ENCODE results near the gene LIX1L.

LIX1L gene

GRCh38 chr1:145963265-145964019 is 5.6 kb upstream of the LIX1L start:
- DNase-seq (ENCODE audit: low spot score), result peak; percentile 52

- peak; percentile 76 for DNase-seq (ENCODE audit: low spot score)
Observed at GRCh38 chr1:145962157-145963102, 4.6 kb upstream of the LIX1L start.

DNA sequence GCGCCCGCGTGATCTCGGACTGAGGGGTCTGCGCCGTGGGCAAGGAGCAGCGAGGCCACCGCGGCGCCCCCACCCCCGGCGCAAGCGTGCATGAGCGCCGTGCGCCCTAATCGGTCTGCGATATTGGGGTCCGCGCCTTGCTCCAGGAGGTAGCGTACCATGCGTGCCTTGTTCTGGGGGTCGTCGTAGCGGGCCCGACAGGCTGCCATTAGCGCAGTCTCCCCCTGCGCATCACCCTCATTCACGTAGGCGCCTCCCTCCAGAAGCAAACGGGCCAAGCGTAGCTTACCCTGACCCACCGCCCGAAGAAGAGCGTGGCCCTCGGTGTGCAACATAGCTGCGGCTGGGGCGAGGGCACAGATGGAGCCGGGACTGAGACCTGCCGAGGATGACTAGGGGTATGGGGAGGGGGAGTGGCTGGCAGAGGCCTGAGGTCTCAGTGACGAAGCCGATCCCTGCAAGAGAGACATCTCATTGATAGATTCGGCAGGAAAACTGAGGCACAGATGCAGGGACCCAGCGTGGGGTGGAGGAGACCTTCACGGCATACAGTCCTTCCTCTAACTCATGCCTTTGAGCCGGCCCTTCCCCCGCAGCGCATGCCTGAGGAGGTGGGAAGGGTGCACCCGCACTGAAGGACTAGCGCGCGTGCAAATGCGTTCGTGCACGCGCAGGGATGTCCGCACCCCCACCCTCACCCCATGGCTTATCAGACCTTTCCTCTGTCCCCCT is 3.8 kb upstream of the LIX1L start:
- no peak for DNase-seq (ENCODE audit: low spot score)

DNA sequence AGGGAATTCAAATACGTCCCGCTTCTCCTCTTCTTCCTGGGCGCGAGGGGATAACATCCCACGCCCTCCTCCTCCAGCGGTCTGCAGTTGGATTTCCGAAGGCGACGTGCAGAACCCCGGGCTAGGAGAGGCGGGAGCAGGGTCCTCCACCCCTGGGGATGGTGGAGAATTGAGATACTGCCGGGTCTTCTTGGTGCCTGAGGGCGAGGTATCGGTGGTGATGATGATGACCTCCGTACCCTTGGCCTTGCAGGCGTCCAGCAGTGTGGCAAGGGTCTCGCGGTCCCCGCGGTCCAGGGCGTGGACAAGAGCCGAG is 3.2 kb upstream of the LIX1L start:
- DNase-seq (ENCODE audit: low spot score), result no peak

DNA sequence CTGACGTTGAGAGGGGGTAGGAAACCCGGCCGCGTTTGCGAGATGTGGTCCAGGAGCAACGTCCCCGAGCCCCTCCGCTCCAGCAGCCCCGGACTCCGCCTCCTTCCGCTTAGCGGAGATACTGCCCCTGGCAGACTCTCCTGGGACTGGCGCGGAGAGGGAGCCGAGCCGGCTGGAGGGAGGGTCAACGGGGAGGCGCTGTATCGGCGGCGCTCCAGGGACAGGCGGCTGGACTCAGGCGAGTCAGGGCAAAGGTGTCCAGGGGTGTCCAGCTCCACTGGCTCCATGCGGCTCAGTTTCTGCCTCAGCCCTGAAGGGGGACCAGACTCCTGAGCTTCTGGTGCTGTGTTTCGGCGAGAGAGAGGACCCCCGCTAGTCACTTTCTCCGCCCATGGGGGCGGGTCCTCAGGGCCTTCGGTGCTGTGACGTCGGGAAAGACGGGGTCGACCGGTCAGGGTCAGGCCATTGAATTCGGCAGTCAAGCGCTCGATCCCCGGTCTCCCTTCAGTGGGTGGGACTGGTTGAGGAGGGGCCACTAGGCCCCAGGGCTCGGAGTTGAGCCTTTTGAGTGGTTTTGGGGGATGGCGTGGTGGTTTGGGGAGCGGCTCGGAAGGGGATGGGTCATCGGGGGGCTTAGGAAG is 2.8 kb upstream of the LIX1L start:
- DNase-seq (ENCODE audit: low spot score), result peak; percentile 64

- no peak for DNase-seq (ENCODE audit: low spot score)
Observed at GRCh38 chr1:145959957-145960467, 2.2 kb upstream of the LIX1L start.

DNA sequence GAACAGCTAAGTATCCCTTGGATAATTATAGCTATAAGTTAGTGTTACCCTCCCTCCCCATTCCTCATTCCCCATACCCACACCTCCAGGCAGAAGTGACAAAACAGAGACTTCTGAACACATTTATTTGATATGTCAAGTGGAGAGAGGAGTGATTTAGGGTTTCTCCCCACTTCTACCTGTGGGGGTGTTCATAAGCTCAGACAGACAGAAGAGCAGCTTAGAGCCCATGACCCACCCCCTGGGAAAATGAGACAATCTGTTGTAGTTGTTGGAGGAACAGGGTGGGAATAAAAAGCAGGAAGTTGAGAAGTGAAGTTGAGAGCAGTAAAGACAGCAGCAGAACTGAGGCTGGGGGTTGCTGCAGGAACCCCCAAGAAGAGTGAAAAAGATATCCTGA is 1.5 kb upstream of the LIX1L start:
- no peak for DNase-seq (ENCODE audit: low spot score)

GRCh38 chr1:145958734-145959133 is 917 bp upstream of the LIX1L start:
- DNase-seq (ENCODE audit: low spot score), result no peak

- no peak for DNase-seq (ENCODE audit: low spot score)
Observed at GRCh38 chr1:145956781-145957442, 905 bp downstream of the LIX1L start.

DNA sequence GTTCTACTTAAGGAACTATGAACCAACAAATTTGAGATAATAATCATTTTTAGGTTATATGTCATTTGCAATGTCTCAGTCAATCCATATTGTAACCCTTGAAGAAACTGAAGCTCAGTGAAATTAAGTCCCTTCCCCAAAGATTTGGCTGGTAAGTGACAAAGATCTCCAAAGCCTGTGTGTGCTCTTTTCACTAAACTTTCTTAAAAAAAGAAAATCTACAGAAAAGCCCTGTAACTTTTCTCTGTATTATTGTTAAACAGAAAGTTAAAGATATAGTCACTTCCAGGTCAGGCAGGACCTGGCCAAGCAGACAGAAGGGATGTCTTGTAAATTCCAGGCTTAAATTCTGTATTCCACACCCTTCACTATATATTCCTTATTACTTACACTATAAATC is 1.5 kb downstream of the LIX1L start:
- DNase-seq (ENCODE audit: low spot score), result no peak

DNA sequence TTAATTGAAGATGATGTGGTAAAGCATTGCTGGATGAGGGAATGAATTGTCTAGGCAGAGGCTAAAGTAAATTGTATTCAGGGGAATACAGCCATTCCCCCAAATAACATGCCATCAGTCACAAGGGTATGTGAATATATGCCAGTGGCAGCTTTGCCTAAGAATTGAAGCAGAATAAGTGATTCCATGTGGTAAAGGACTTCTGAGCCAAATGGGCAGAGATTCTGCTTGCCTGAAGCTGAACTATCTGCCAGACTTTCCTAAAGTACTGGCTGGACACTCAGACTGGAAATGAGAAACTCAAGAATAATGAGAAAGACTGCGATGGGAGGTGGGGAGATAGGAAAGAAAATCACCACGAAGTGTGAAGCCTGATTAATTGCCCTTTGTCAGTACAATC is 2.4 kb downstream of the LIX1L start:
- DNase-seq (ENCODE audit: low spot score), result no peak

GRCh38 chr1:145953861-145954260 is 4.0 kb downstream of the LIX1L start:
- no peak for DNase-seq (ENCODE audit: low spot score)

DNA sequence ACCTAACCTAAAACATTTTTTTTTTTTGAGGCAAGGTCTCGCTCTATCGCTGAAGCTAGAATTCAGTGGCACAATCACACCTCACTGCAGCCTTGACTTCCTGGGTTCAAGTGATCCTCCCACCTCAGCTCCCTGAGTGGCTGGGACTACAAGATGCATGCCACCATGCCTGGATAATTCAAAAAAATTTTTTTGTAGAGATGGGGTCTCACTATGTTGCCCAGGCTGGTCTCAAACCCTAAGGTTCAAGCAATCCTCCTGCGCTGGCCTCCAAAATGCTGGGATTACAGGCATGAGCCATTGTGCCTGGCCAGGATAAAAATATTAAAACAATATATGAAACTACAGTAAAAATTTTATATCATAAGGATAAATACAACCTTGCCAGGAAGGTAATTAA is 4.9 kb downstream of the LIX1L start:
- no peak for DNase-seq (ENCODE audit: low spot score)

- no peak for DNase-seq (ENCODE audit: low spot score)
Observed at GRCh38 chr1:145951526-145951925, 6.3 kb downstream of the LIX1L start.

- no peak for DNase-seq (ENCODE audit: low spot score)
Observed at GRCh38 chr1:145949219-145949618, 8.6 kb downstream of the LIX1L start.

GRCh38 chr1:145947551-145947950 is 10.3 kb downstream of the LIX1L start:
- DNase-seq (ENCODE audit: low spot score), result no peak

DNA sequence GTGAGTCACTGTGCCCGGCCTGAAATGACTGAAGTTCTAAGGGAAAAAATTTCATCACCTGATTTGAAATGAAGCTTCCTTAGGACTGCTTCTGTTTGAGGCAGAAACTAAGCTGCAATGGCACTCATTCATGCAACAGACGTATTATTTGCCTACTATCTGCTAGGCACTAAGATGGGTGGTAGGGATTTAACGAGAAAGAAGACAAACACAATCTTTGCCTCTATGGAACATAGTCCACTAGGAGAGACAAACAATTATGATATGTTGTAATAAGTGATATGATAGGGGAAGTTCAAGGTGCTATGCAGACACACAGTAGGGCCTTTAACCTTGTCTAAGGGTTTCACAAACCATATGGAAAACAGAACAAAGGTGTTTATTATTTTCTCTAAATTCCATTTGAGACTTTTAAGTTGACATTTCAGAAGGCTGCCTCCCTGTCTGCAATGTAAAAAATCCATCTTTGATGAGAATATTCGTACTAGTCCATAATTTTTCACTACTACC is 11.3 kb downstream of the LIX1L start:
- DNase-seq (ENCODE audit: low spot score), result no peak

DNA sequence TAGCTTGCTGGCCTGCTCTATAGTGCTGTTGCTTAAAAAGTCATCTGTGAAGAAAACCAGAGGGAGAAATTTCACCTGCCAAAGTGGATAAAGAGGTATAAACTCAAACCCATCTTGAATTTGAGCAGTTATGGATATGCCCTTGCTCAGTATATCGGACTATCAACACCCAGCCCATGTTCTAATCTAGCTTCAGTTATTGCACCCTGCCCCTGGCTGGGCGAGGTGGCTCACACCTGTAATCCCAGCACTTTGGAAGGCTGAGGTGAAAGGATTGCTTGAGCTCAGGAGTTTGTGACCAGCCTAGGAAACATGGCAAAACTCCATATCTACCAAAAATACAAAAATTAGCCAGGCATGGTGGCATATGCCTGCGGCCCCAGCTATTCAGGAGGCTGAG is 13.3 kb downstream of the LIX1L start:
- no peak for DNase-seq (ENCODE audit: low spot score)

GRCh38 chr1:145942871-145943270 is 14.9 kb downstream of the LIX1L start:
- peak; percentile 14 for DNase-seq (ENCODE audit: low spot score)

- DNase-seq (ENCODE audit: low spot score), result no peak
Observed at GRCh38 chr1:145942405-145942804, 15.4 kb downstream of the LIX1L start.

DNA sequence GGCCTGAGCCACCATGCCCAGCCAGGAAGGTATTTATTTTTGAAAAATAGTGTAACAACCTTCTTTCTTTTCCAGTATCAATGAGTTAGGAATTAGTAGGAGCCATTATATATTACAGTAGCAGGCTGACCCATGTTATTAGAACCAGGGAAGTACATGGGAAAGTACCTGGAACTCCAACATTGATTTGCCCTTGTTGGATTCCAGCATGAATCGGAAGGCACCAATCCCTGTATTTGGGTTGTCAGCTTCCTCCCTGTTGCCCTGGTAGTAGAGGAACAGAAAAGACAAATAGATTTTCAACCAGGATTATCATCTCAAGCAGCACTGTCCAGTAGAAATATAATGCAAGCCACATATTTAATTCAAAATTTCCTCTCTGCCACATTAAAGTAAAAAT is 20.4 kb downstream of the LIX1L start:
- DNase-seq (ENCODE audit: low spot score), result no peak
